Hepatocyte (in vitro differentiated cells): ENCODE results near the gene SERGEF. TPM values are rescaled to one million over a fixed set of nuclear protein-coding genes. Genes with fewer than 3 reads are reported as not detected.

ENCODE experiments used
- DNase-seq: peaks from one replicate; pipeline ENCODE4 v3.0.0-alpha.2; 2016; ENCODE audit warnings: low spot score
- H2AFZ ChIP-seq: fragments of 200-600 bp; sonication (generic); 2 replicates; pipeline ENCODE4 v1.6.0; 2016; ENCODE audit warnings: antibody characterized with exemption, mild to moderate bottlenecking
- H3K27ac ChIP-seq: fragments of 200-600 bp; sonication (generic); 2 replicates; pipeline ENCODE4 v1.5.1; 2016; ENCODE audit warnings: mild to moderate bottlenecking
- H3K27me3 ChIP-seq: fragments of 200-600 bp; sonication (generic); 2 replicates; pipeline ENCODE4 v1.6.1; 2016
- H3K36me3 ChIP-seq: fragments of 200-600 bp; sonication (generic); replicated peaks from 2 replicates; pipeline ENCODE4 v1.5.1; 2016; ENCODE audit warnings: low read depth; ENCODE audit not compliant: insufficient read depth
- H3K4me1 ChIP-seq: fragments of 200-600 bp; sonication (generic); 2 replicates; pipeline ENCODE4 v1.5.1; 2016; ENCODE audit warnings: mild to moderate bottlenecking, moderate library complexity; ENCODE audit not compliant: insufficient read depth
- H3K4me2 ChIP-seq: fragments of 200-600 bp; sonication (generic); 2 replicates; pipeline ENCODE4 v1.6.0; 2016
- H3K4me3 ChIP-seq: fragments of 200-600 bp; sonication (generic); 2 replicates; pipeline ENCODE4 v1.5.1; 2016; ENCODE audit warnings: mild to moderate bottlenecking
- H3K79me2 ChIP-seq: fragments of 200-600 bp; sonication (generic); 2 replicates; pipeline ENCODE4 v1.6.0; 2017; ENCODE audit warnings: mild to moderate bottlenecking
- H3K9me2 ChIP-seq: fragments of 200-600 bp; sonication (generic); replicated peaks from 2 replicates; pipeline ENCODE4 v1.6.0; 2017; ENCODE audit warnings: mild to moderate bottlenecking; ENCODE audit not compliant: insufficient read depth
- H3K9me3 ChIP-seq: fragments of 200-600 bp; sonication (generic); 2 replicates; pipeline ENCODE4 v1.5.1; 2016; ENCODE audit warnings: low read depth, mild to moderate bottlenecking
- H4K20me1 ChIP-seq: fragments of 200-600 bp; sonication (generic); 2 replicates; pipeline ENCODE4 v1.6.0; 2016; ENCODE audit warnings: mild to moderate bottlenecking; ENCODE audit not compliant: insufficient read depth, poor library complexity, severe bottlenecking
- CTCF ChIP-seq: fragments of 200-600 bp; sonication (generic); IDR thresholded peaks from 2 replicates; pipeline ENCODE4 v1.5.1; 2016; ENCODE audit warnings: antibody characterized with exemption, mild to moderate bottlenecking; ENCODE audit not compliant: poor library complexity
- EZH2 ChIP-seq: fragments of 200-600 bp; sonication (generic); IDR thresholded peaks from 2 replicates; pipeline ENCODE4 v1.6.1; 2016; ENCODE audit warnings: antibody characterized with exemption, mild to moderate bottlenecking, borderline replicate concordance
- EZH2phosphoT487 ChIP-seq: fragments of 200-600 bp; sonication (generic); IDR thresholded peaks from one replicate; pipeline ENCODE4 v1.6.1; 2018; ENCODE audit warnings: antibody characterized with exemption, mild to moderate bottlenecking, low read depth, moderate library complexity; ENCODE audit not compliant: unreplicated experiment, severe bottlenecking
- WGBS: methylation state at CpG from one replicate; pipeline ENCODE4 v1.1.6; 2016; ENCODE audit warnings: low lambda C conversion rate; ENCODE audit errors: missing lambda C conversion rate; 5-methylcytosine and 5-hydroxymethylcytosine counted together
- polyA plus RNA-seq: library from polyadenylated mRNA; unstranded; fragments of >200 nt; fragmentation: Nextera tagmentation; extraction: Ambion mirVana; gene quantifications from 2 replicates; pipeline ENCODE4 v1.2.1, GENCODE V29; 2016
- total RNA-seq: library from RNA; depleted of rRNA; stranded (reverse); fragments of >200 nt; gene quantifications from 2 replicates; pipeline ENCODE4 v1.2.3, GENCODE V29; 2014

SERGEF gene
- total and polyA plus RNA-seq, 2 experiments from 2014 or later: 21.7 to 28.7 TPM

GRCh38 chr11:17775507-17776211, 237.2 kb downstream of the SERGEF start:
- WGBS: 85% methylated on average over 18 of the region's 18 CpGs
- H3K36me3 ChIP-seq: no peaks in the 10 kb centered on the region
- no peak for DNase-seq
- no peaks in the 10 kb centered on the region for H3K9me3 ChIP-seq
- H3K4me2 ChIP-seq: no peak overlapping the region
- no peaks in the 10 kb centered on the region for H3K79me2 ChIP-seq
- no peaks in the 10 kb centered on the region for H4K20me1 ChIP-seq
- no peaks in the 10 kb centered on the region for H3K4me1 ChIP-seq
- TF ChIP-seq EZH2phosphoT487 (no peak), CTCF (no peak), EZH2 (no peak)
- no peak overlapping the region for H3K4me3 ChIP-seq
- H2AFZ ChIP-seq: no peak overlapping the region
- H3K27ac ChIP-seq: no peak overlapping the region
- H3K27me3 ChIP-seq: no peaks in the 10 kb centered on the region
- H3K9me2 ChIP-seq: no peaks in the 10 kb centered on the region

- Histone ChIP-seq H3K27me3 (no peaks in the 10 kb centered on the region), H3K27ac (no peak overlapping the region), H2AFZ (no peak overlapping the region), H3K4me3 (no peak overlapping the region), H3K36me3 (no peaks in the 10 kb centered on the region), H3K4me2 (no peak overlapping the region), H4K20me1 (no peaks in the 10 kb centered on the region), H3K9me2 (no peaks in the 10 kb centered on the region), H3K4me1 (no peaks in the 10 kb centered on the region), H3K9me3 (no peaks in the 10 kb centered on the region), H3K79me2 (no peaks in the 10 kb centered on the region)
- WGBS: 100% methylated on average over 2 of the region's 3 CpGs
- no peak for DNase-seq
- TF ChIP-seq EZH2phosphoT487 (no peak), EZH2 (no peak), CTCF (no peak)
Measured at GRCh38 chr11:17775035-17775348, 237.9 kb downstream of the SERGEF start.

GRCh38 chr11:17774232-17775034, 238.4 kb downstream of the SERGEF start:
- no peak overlapping the region for H2AFZ ChIP-seq
- no peak overlapping the region for H3K4me2 ChIP-seq
- H4K20me1 ChIP-seq: no peaks in the 10 kb centered on the region
- H3K4me1 ChIP-seq: no peaks in the 10 kb centered on the region
- no peak overlapping the region for H3K27ac ChIP-seq
- no peaks in the 10 kb centered on the region for H3K9me3 ChIP-seq
- DNase-seq: no peak
- 83% methylated on average over 12 of the region's 12 CpGs for WGBS
- TF ChIP-seq EZH2phosphoT487: no peak
- TF ChIP-seq CTCF: no peak
- no peak for TF ChIP-seq EZH2
- H3K27me3 ChIP-seq: no peaks in the 10 kb centered on the region
- no peak overlapping the region for H3K4me3 ChIP-seq
- H3K9me2 ChIP-seq: no peaks in the 10 kb centered on the region
- H3K36me3 ChIP-seq: no peaks in the 10 kb centered on the region
- no peaks in the 10 kb centered on the region for H3K79me2 ChIP-seq
